Stimulated activated CD8-positive, alpha-beta memory T cell treated with anti-CD3 and anti-CD28 coated beads, Interleukin-15, amount 100 ng/mL, for 1 hour (primary cell): ENCODE data around the gene PNMA8A.

Source experiments
- DNase-seq: peaks from one replicate; pipeline ENCODE4 v3.0.0-alpha.2; 2020; ENCODE audit warnings: low read depth

Gene PNMA8A

GRCh38 chr19:46427518-46428045, 43.8 kb downstream of the PNMA8A start:
- DNase-seq: no peak

DNA sequence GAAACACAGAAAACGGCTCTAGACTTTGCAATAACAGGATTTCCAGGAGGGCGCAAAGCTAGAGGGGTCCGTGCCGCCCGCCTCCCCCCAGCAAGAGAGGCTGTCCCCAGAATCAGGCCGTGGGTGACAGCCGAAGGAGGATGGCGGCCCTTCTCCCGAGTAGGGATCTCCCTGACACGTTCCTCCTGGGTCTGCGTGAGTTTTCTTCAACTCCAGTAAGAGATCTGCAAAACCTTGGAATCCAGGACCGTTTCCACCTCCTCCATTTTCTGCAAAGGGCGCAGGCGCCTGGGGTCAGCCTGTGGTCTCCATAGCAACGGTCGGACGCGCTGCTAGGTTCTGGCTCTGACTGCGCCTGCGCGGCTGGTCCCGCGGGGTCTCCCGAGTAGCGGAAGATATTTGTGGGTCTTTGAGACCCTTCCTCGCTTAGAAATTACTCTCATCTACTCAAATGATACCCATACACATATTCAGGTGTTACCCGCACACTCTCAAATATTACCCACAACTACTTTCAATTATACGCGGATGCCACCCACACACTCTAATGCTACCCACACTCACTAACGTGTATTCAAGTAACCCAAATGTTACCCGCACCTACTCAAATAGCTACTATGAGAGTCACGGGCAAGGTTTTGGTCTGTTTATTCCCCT, 44.7 kb downstream of the PNMA8A start:
- DNase-seq: no peak

DNA sequence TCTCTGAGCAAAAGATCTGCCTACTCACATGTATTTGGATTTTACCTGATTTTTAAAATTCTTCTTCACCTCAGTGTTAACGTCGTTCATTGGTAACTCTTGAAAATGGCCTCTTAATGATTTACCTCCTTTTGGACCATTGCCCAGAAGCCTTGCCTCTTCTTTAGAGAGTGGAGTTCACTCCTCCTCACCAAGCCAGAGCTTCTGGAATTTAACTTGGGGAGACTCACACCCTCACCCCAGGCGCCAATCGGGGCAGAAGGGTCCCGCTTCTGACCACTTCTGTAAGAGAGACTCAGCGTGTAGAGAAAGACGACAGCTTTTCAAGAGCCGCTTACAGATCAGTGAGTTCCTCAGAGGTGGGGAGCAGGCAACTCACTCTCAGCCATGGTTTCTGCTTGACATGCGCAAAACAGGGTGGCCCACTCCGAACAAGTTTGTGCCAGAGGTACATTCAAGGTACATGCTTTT, 45.3 kb downstream of the PNMA8A start:
- no peak for DNase-seq

DNA sequence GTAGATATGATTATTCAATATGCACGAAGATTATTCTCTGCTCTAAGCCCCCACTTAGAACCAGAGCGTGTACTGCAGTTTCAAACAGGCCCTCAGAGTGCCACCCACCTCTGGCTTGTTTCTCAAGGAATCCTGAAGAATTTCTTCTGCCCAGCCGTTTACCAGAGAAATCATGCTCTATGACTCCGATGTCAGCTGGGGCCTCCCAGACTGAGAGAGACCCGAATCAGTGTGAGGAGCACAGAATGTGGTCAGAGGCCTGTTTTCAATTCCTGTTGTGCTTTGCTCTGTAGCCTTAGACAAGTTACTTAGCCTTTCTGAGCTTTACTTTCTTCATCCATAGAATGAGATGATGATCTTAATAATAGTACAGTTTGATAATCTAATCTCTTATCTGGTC, 48.2 kb downstream of the PNMA8A start:
- DNase-seq: no peak

GRCh38 chr19:46422344-46422743, 49.0 kb downstream of the PNMA8A start:
- DNase-seq: no peak

DNA sequence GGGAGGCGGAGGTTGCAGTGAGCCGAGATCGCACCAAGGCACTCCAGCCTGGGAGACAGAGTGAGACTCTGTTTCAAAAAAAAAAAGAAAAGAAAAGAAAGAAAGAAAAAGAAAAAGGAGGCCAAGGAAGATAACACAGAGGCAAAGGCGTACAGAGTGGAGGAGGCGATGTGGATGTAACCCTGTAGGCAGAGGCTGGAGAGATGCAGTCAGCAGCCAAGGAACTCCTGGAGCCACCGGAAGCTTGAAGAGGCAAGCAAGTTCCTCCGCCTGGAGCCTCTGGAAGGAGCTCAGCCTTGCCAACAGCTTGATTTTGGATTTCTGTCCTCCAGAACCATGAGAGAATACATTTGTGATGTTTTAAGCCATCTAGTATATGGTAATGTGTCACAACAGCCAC, 51.3 kb downstream of the PNMA8A start:
- no peak for DNase-seq
